Measurements from ENCODE around the gene SLC34A3.
"Not testable (repeated sequence)": the region's sequence is repeated elsewhere in the genome, so short reads cannot be mapped to it uniquely, and the experiment has no call there.

Gene SLC34A3

GRCh38 chr9:137255448-137256114 is 24.9 kb downstream of the SLC34A3 start:
- no peak for DNase-seq (ENCODE audit: low read depth)

GRCh38 chr9:137256362-137256761 is 25.7 kb downstream of the SLC34A3 start:
- DNase-seq (ENCODE audit: low read depth), result no peak

GRCh38 chr9:137256856-137257255 is 26.2 kb downstream of the SLC34A3 start:
- DNase-seq (ENCODE audit: low read depth), result no peak

GRCh38 chr9:137262173-137262908 is 31.6 kb downstream of the SLC34A3 start:
- DNase-seq (ENCODE audit: low read depth), result not testable (repeated sequence)

- no peak for DNase-seq (ENCODE audit: low read depth)
Measured at GRCh38 chr9:137262909-137263285, 32.2 kb downstream of the SLC34A3 start.

- no peak for DNase-seq (ENCODE audit: low read depth)
Measured at GRCh38 chr9:137263506-137263905, 32.8 kb downstream of the SLC34A3 start.

- DNase-seq (ENCODE audit: low read depth), result no peak
Measured at GRCh38 chr9:137264067-137264466, 33.4 kb downstream of the SLC34A3 start.

- DNase-seq (ENCODE audit: low read depth), result no peak
Measured at GRCh38 chr9:137265496-137266161, 34.9 kb downstream of the SLC34A3 start.

GRCh38 chr9:137266162-137266527 is 35.4 kb downstream of the SLC34A3 start:
- no peak for DNase-seq (ENCODE audit: low read depth)

- no peak for DNase-seq (ENCODE audit: low read depth)
Measured at GRCh38 chr9:137266585-137267453, 36.1 kb downstream of the SLC34A3 start.

GRCh38 chr9:137267933-137268355 is 37.2 kb downstream of the SLC34A3 start:
- DNase-seq (ENCODE audit: low read depth), result no peak

GRCh38 chr9:137268538-137269201 is 38.0 kb downstream of the SLC34A3 start:
- no peak for DNase-seq (ENCODE audit: low read depth)

- DNase-seq (ENCODE audit: low read depth), result no peak
Measured at GRCh38 chr9:137269231-137269772, 38.6 kb downstream of the SLC34A3 start.

- DNase-seq (ENCODE audit: low read depth), result no peak
Measured at GRCh38 chr9:137270929-137271695, 40.4 kb downstream of the SLC34A3 start.

- no peak for DNase-seq (ENCODE audit: low read depth)
Measured at GRCh38 chr9:137271696-137272076, 41.0 kb downstream of the SLC34A3 start.

GRCh38 chr9:137272241-137273094 is 41.8 kb downstream of the SLC34A3 start:
- no peak for DNase-seq (ENCODE audit: low read depth)

GRCh38 chr9:137273095-137273490 is 42.4 kb downstream of the SLC34A3 start:
- DNase-seq (ENCODE audit: low read depth), result no peak

- no peak for DNase-seq (ENCODE audit: low read depth)
Measured at GRCh38 chr9:137273611-137274320, 43.1 kb downstream of the SLC34A3 start.

GRCh38 chr9:137275203-137275587 is 44.5 kb downstream of the SLC34A3 start:
- DNase-seq (ENCODE audit: low read depth), result no peak

Measured in activated T-cell treated with anti-CD3 and anti-CD28 coated beads for 48 hours (primary cell).